GM19238 (cell line): ENCODE measurements around the gene ELF5.

Source experiments
- DNase-seq: peaks from one replicate; pipeline ENCODE4 v3.0.0; 2011; ENCODE audit warnings: low spot score; ENCODE audit not compliant: insufficient read length

Gene ELF5

GRCh38 chr11:34493468-34493867 is 20.1 kb downstream of the ELF5 start:
- no peak for DNase-seq

- DNase-seq = no peak
Measured at GRCh38 chr11:34492806-34493414, 20.7 kb downstream of the ELF5 start.

DNA sequence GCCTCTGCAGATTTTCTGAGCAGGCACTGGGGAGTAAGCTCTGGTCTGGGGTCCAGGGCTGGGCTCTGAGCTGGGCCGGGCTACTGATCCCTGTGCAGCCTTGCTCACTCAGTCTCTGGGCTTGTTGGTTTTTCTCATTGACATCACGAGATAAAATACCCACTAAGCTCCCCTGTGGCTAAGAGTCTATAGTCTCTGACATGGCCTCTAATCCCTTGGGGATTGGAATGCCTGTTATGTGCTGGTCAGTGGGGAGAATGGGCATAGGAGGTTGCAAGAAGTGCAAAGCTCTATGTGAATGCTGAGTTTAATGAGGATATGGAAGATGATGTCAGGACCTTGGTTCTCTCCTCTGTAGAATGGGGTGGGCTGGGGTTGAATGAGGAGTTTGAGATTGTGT is 23.3 kb downstream of the ELF5 start:
- no peak for DNase-seq

DNA sequence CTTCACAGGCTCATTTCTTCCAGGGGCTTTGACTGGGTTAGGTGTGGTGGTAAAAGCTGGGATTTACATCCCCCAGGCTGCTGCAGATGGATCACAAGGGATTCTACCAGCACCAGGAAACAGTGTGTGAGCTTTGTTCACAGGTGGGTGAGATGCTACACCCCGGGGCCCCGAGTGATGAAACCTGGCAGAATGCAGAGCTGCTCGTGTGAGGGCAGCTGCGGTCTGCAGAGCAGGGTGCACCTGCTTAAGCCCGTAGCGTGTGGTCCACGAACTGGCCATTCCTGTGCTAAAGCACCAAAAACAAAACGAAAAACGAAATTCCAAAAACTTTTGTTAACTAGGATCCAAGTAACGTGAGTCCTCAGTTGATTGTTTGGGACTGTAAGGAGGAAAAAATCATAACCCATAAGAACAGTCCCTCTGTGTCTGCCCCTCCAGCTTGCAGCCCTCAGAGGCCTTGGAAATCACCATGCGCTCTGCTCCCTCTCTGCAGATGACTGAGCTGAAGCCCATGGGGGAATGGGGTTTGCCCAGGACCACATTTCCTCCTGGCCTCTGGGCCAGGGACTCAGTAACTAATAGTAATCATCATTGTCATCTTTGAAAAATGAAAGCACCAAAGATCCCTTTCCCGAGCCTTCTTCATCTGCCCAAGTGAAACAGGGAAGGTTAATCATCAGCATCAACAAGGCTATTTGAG is 24.6 kb downstream of the ELF5 start:
- DNase-seq = no peak

GRCh38 chr11:34487430-34487829 is 26.2 kb downstream of the ELF5 start:
- no peak for DNase-seq

GRCh38 chr11:34483106-34483874 is 30.3 kb downstream of the ELF5 start:
- DNase-seq = no peak

DNA sequence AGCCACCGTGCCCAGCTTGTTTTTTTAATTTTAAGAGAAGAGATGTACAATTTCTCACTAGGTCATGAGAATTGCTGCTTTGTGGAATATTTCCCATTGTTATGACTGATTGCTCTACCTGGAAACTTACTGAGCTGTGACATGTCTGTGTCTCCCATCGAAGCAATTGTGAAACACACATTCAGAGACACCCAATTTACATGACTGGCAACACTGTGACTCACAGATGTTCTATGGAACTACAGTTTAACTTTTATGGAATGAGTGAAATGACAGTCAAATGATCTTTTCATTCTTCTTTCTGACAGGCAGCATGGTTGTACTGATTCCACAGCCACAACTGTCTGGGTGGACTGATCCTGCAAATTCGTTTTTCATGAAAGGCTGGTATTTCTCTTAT is 32.3 kb downstream of the ELF5 start:
- DNase-seq = no peak

DNA sequence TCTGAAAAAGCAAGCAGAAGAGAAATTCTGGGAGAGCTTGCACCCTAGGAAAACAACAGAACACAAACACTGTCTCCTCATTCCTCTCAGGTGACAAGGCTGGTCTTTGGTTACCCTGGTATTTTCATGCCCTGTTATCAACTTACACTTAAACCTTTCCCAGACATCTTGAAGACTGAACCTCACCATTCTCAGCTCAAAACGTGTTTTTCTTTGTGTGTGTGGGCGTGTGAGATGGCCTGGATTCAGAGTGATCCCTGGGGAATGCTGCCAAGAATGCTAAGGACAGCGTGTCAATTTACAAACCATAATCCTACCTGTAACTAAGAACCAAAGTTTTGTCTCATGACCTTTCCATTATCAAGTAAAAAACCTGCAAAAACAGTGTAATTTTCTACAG is 33.3 kb downstream of the ELF5 start:
- DNase-seq = no peak

DNA sequence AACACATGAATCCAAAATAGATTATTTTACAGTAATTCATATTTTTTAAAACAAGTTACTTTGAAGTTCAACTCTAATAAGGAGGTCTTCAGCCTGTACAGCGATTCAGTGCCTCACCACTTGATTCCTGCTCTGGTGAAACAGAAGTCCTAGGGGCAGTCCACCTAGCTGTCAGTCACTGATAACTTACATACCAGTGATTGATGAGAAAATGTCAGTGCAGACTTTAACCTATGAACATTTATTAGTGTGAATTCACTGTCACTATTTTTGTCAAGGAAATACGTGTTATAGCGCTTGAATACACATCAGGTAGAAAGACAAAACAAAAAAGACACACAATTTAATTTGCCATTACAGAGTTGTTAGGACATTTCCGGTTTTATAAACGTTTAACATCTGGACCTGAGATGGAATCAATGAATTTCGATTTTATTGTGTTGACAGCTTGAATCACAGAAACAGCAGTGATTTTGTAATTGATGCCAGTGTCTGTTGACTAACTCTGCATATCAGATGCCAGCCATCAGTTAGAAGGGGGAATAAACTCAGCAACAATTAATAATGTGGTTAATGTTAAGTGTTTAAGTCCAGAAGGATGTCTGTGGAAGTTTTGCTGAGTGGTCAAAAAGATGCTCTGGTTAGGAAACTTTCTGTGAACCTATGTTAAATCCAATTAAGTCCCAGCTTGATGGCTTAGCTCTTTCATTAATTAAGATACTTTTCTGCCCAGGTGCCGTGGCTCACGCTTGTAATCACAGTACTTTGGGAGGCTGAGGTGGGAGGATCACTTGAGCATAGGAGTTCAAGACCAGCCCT is 34.5 kb downstream of the ELF5 start:
- DNase-seq = no peak

DNA sequence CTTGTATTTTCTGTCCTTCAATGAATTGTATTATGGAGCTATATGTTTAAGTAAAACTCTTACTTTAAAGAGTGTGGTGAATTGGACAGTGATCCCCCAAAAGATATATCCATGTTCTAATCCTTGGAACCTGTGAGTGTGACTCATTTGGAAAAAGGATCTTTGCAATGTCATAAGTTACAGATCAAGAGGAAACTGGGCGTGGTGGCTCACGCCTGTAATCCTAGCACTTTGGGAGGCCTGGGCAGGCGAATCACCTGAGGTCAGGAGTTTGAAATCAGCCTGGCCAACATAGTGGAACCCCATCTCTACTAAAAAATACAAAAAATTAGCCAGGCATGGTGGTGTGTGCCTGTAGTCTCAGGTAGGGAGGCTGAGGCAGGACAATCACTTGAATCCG is 36.7 kb downstream of the ELF5 start:
- no peak for DNase-seq

GRCh38 chr11:34475656-34476055 is 37.9 kb downstream of the ELF5 start:
- DNase-seq = no peak

DNA sequence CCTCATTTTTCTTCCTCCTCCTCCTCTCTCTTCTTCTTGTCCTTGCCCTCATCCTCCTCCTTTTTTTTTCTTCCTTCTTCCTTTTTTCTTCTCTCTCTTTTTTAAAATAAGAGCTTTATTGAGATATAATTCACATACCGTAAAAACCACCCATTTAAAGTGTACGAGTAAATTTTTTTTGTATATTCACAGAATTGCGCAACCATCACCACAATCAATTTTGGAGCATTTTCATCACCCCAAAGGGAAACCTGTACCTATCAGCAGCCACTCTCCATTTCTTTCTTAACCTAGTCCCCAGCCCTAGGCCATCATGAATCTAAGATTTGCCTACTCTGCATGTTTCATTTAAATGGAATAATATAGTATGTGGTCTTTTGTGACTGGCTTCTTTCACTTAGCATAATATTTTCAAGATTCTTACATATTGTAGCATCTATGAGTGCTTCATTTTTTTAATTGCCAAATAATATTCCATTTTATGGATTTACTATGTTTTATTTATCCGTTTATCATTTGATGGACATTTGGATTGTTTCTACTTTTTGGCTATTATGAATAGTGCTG is 39.9 kb downstream of the ELF5 start:
- DNase-seq = no peak

- DNase-seq = no peak
Measured at GRCh38 chr11:34468209-34468841, 45.3 kb downstream of the ELF5 start.

GRCh38 chr11:34466802-34467488 is 46.6 kb downstream of the ELF5 start:
- no peak for DNase-seq

- no peak for DNase-seq
Measured at GRCh38 chr11:34464591-34465051, 49.0 kb downstream of the ELF5 start.

DNA sequence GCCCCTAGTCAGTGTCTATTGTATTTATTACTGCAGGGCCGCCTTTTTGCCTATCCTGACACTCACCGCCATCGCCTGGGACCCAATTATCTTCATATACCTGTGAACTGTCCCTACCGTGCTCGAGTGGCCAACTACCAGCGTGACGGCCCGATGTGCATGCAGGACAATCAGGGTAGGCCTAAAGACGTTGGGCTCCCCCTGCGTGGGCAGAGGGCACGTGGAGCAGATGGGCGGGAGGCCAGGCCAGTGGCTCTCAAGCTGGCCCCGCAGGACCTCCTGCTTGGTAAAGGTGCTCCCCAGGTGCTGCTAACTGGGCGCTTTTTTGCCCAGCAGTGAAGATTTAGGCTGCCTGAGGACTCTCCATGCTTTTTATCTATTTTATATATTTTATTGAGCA is 52.4 kb downstream of the ELF5 start:
- DNase-seq = no peak

GRCh38 chr11:34460278-34460677 is 53.3 kb downstream of the ELF5 start:
- DNase-seq = no peak

DNA sequence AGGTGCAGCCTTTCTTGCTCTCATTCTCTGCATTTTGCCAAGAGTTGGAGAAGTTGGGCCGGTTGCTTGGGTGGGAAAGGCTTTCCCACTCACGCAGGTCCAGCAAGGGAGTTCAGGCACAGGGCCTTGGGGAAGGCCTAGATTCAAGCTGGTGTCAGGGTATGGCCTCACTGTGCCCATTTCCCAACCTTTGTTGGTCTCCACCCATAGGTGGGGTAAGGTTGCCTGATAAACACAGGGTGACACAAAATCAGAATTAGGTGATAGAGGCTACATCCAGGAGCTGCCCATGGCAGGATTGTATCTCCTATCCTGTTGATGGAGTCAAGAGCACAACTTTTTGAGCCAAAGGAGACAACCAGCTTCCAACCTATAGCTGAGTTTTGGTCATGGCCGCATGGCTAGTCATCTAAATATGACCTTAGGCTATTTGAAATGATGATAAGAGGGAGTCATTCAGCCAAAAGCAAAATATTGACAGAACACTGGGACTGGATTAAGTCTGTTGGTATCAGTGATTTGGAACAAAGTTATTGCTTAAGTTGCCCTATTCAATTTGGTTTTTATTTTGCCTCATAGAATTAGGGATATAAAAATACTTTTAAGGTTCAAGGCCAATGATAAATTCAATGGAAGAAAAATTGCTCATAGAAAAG is 54.0 kb downstream of the ELF5 start:
- no peak for DNase-seq

- no peak for DNase-seq
Measured at GRCh38 chr11:34458525-34458924, 55.1 kb downstream of the ELF5 start.

GRCh38 chr11:34457607-34458006 is 56.0 kb downstream of the ELF5 start:
- DNase-seq = no peak
